Memory B cell (primary cell): ENCODE results near the gene L3MBTL1.
"Not testable (repeated sequence)": the region's sequence is repeated elsewhere in the genome, so short reads cannot be mapped to it uniquely, and the experiment has no call there.

Experiments used
- ATAC-seq: fragments of 150-1000 bp; cut with Tn5 transposase; 2 replicates; pipeline ENCODE4 v1.10.0; 2021; ENCODE audit warnings: low read depth, mild to moderate bottlenecking, moderate library complexity
- DNase-seq, 2 donors: peaks; one replicate each; pipeline ENCODE4 v3.0.0; 2022; ENCODE audit warnings: low spot score in 2 of 2
- H3K27ac Mint-ChIP-seq: one replicate; pipeline ENCODE4 v1.8.0; 2022; ENCODE audit warnings: mild to moderate bottlenecking, moderate library complexity, mixed read lengths
- H3K27me3 Mint-ChIP-seq: one replicate; pipeline ENCODE4 v1.8.0; 2022; ENCODE audit warnings: mixed read lengths
- H3K36me3 Mint-ChIP-seq: one replicate; pipeline ENCODE4 v1.8.0; 2022; ENCODE audit warnings: mild to moderate bottlenecking, mixed read lengths
- H3K4me1 Mint-ChIP-seq: one replicate; pipeline ENCODE4 v1.8.0; 2022; ENCODE audit warnings: mixed read lengths
- H3K4me3 Mint-ChIP-seq: one replicate; pipeline ENCODE4 v1.8.0; 2022; ENCODE audit warnings: mild to moderate bottlenecking, moderate library complexity, mixed read lengths
- H3K9me3 Mint-ChIP-seq: one replicate; pipeline ENCODE4 v1.8.0; 2022; ENCODE audit warnings: mixed read lengths

L3MBTL1 gene

GRCh38 chr20:43588526-43588925 lies 81.0 kb downstream of the L3MBTL1 start:
- DNase-seq, ATAC-seq, H3K27me3 Mint-ChIP-seq, H3K4me1 Mint-ChIP-seq, H3K9me3 Mint-ChIP-seq, H3K36me3 Mint-ChIP-seq, H3K4me3 Mint-ChIP-seq, H3K27ac Mint-ChIP-seq: not testable (repeated sequence)

- Mint-ChIP-seq H3K4me3 (peak overlapping the region; percentile 93), H3K9me3 (no peaks in the 10 kb centered on the region), H3K27me3 (no peaks in the 10 kb centered on the region), H3K4me1 (peaks cover 11% of the 10 kb centered on the region), H3K36me3 (peaks cover 2% of the 10 kb centered on the region), H3K27ac (peak overlapping the region; percentile 96)
- no peak for ATAC-seq
- DNase-seq, result no peak
Measured at GRCh38 chr20:43590036-43590391, 82.5 kb downstream of the L3MBTL1 start.

- peak within 1 kb of the TSS; percentile 96 for H3K27ac Mint-ChIP-seq
- DNase-seq (peak; percentile 76 to 81), ATAC-seq (peak; percentile 96)
- no peaks in the 10 kb centered on the region for H3K27me3 Mint-ChIP-seq
- H3K36me3 Mint-ChIP-seq, result peaks cover 2% of the 10 kb centered on the region
- peaks cover 11% of the 10 kb centered on the region for H3K4me1 Mint-ChIP-seq
- peak within 1 kb of the TSS; percentile 93 for H3K4me3 Mint-ChIP-seq
- H3K9me3 Mint-ChIP-seq, result no peaks in the 10 kb centered on the region
Measured at GRCh38 chr20:43590392-43591303, 83.2 kb downstream of the L3MBTL1 start, which contains the start of gene IFT52. IFT52 (plus strand) TSS chr20:43590937; CDS start chr20:43594699, 3,762 bp downstream.
